Muscle of arm (tissue), 12 donors: Measurements from ENCODE around the gene ERO1B. TPM values are rescaled to one million over a fixed set of nuclear protein-coding genes. Genes with fewer than 3 reads are reported as not detected.
"Not testable (repeated sequence)": the region's sequence is repeated elsewhere in the genome, so short reads cannot be mapped to it uniquely, and the experiment has no call there.

Experiments
- DNase-seq: peaks from one replicate; pipeline ENCODE4 v3.0.0-alpha.2; 2013
- polyA plus RNA-seq, 12 donors: library from polyadenylated mRNA; unstranded; fragments of 120-200 nt; gene quantifications; one replicate each; pipeline ENCODE4 v1.2.1, GENCODE V29; 2013; ENCODE audit not compliant: insufficient read length in 12 of 12

Gene ERO1B
- polyA plus RNA-seq, 12 donors = 2.0 to 10.5 (median 4.1) TPM; not detected in 1

DNA sequence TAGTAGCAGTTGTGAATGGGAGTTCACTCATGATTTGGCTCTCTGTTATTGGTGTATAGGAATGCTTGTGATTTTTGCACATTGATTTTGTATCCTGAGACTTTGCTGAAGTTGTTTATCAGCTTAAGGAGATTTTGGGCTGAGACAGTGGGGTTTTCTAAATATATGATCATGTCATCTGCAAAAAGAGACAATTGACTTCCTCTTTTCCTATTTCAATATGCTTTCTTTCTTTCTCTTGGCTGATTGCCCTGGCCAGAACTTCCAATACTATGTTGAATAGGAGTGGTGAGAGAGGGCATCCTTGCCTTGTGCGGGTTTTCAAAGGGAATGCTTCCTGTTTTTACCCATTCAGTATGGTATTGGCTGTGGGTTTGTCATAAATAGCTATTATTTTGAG, 93.7 kb downstream of the ERO1B start:
- DNase-seq = not testable (repeated sequence)

DNA sequence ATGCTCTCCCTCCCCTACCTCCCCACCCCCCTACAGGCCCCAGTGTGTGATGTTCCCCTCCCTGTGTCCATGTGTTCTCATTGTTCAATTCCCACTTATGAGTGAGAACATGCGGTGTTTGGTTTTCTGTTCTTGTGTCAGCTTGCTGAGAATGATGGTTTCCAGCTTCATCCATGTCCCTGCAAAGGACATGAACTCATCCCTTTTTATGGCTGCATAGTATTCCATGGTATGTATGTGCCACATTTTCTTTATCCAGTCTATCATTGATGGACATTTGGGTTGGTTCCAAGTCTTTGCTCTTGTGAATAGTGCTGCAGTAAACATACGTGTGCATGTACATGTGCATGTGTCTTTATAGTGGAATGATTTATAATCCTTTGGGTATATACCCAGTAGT, 95.3 kb downstream of the ERO1B start:
- DNase-seq = not testable (repeated sequence)

GRCh38 chr1:236185687-236186086, 96.1 kb downstream of the ERO1B start:
- DNase-seq = no peak

GRCh38 chr1:236181059-236181458, 100.7 kb downstream of the ERO1B start:
- DNase-seq = no peak

- DNase-seq = no peak
These were observed 102.1 kb downstream of the ERO1B start for GRCh38 chr1:236179634-236180033.

DNA sequence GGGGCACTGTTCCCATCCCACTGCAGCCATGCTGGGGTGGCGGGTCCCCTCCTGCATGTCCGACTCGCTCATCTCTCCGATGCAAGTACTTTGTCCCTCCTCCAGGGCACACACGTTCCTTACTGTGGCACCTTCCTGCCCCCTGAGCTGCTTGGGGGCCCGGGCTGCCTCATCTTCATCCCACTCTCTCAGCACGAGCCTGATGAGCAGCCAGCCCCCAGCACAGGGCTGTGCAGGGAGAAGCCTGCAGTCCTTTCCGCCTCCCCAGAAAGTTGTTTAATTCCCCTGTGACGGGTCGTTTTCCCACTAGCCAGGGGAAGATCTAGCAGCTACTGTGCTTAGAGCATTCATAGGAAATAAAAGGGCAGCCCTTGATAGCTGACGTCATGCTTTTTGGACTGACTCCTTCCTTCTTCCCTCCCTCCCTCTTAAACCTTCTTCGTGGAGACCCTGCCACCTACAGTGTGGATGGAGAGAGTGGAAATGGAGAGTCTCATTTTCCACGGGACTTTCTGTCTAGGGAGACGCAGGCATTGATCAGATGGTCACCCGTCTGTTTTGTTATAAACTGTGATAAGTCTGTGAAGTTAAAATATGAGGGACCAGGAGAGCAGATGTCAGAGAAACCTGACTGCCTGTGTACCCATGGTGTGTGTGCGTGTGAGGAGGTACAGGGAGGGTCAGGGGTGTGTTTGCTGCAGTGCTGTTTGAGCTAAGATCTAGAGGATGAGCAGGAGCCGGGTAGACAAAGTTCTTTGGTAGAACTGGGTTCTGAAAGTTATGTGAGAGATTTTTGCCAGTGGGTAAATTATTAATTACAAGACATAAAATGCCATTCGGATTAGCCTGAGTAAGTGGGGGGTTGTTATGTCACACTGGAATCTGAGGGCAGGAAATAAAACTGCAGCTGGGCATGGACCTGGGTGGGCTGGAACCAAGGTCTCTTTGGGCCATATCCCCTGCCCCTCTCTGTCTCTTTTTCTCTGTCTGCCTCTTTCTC, 105.1 kb downstream of the ERO1B start:
- no peak for DNase-seq

DNA sequence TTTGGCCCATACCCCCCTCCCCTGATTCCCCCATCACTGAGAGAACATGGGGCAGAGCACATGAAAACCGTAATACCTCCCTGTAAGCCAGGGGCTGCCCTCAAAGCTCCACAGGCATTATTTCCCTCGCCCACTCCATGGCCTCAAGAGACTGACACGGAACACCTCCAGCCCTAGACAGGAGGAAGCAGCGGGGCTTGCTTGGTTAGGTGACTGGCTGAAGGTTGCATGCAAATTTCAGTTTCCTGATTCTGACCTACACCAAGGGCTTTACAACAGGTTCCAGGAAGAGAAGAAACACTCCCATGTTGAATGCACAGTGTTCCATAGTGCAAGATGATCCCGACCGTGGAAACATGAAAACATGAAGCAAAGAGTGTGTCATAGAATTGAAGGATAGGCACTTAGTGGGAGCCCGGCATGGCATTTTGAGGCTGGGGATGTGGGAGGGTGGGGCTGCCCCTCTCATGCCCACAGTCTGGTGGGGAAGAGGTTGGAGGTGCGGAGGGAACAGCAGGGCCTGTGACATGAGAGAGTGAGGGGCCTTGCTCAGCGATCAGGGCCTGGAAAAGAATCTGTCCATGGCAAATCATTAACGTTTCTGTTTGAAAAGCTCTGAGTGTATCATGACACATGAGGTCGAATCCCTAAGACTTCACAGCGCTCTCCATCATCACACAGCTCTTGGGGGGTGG, 106.0 kb downstream of the ERO1B start:
- DNase-seq = no peak

GRCh38 chr1:236173174-236173767, 108.5 kb downstream of the ERO1B start:
- no peak for DNase-seq

GRCh38 chr1:236172041-236172579, 109.6 kb downstream of the ERO1B start:
- DNase-seq = no peak

GRCh38 chr1:236168716-236169429, 112.9 kb downstream of the ERO1B start:
- no peak for DNase-seq

GRCh38 chr1:236167578-236167977, 114.2 kb downstream of the ERO1B start:
- no peak for DNase-seq

DNA sequence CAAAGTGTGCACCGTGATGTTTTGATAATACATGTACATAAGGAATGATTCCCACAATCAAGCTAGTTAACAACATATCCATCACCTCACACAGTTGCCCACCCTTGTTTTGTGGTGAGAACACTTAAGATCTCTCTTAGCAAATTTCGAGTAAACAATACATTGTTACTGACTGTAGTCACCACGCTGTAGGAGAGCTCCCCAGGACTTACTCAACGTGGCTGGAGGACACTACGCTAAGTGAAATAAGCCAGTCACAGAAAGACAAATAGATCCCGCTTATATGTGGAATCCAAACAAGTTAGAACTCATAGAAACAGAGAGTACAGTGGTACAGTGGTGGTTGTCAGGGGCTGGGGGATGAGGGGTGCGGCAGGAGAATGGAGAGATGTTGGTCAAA, 114.6 kb downstream of the ERO1B start:
- DNase-seq = no peak

DNA sequence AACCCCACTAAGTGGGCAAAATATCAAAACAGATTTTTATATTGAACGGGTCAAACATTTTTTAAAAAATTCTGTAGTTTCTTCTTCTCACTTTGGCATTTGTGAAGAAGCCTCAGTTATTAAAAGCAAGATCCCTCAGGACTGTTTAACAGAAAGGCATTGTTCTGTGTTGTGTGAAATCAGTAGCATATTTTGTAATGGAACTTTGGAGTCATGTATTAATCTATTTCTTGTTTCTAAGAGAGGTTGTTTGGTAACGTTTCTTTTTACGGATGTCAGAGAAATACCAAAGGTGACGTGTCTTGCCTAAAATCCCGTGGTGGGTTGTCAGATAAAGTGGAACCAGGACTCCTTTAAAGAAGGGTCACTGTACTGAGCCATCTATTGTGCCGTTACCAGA, 115.7 kb downstream of the ERO1B start:
- no peak for DNase-seq

Other genes starting within 250 kb of the ERO1B start
- 100 to 1,000 TPM; 154 to 314 (median 260) TPM for gene NID1, start 216.9 kb downstream of the ERO1B start, polyA plus RNA-seq
- 10 to 100 TPM in 3 of 12 donors, 1 to 10 TPM in 8, not detected in 1; 4.5 to 26.3 (median 6.9) TPM for gene GPR137B, start 139.4 kb downstream of the ERO1B start, polyA plus RNA-seq
- 10 to 100 TPM in 1 of 12 donors, 1 to 10 TPM in 2, under 1 TPM in 7, not detected in 2; 0.19 to 16.6 (median 0.42) TPM for gene EDARADD, start 112.3 kb upstream of the ERO1B start, polyA plus RNA-seq
- 10 to 100 TPM in 11 of 12 donors, not detected in 1; 23.8 to 88.7 (median 32.6) TPM for gene LGALS8, start 242.0 kb upstream of the ERO1B start, polyA plus RNA-seq